Neutrophil (primary cell): ENCODE measurements around the gene PRTFDC1.
"Not testable (repeated sequence)": the region's sequence is repeated elsewhere in the genome, so short reads cannot be mapped to it uniquely, and the experiment has no call there.

Experiments used
- H3K27ac ChIP-seq: fragments of 200-600 bp; sonication (generic); 2 replicates; pipeline ENCODE4 v1.5.1; 2016; ENCODE audit warnings: mild to moderate bottlenecking, moderate library complexity
- H3K27me3 ChIP-seq: fragments of 200-600 bp; sonication (generic); 2 replicates; pipeline ENCODE4 v1.6.0; 2016; ENCODE audit warnings: mild to moderate bottlenecking
- H3K36me3 ChIP-seq: fragments of 200-600 bp; sonication (generic); 2 replicates; pipeline ENCODE4 v1.5.1; 2017
- H3K4me1 ChIP-seq, 2 experiments: fragments of 200-600 bp in 1 of 2; sonication (generic) in 1 of 2; 1 replicate in 1 of 2; 2 replicates in 1 of 2; pipeline versions ENCODE4 v1.5.1 to v1.6.1; 2013 to 2016; ENCODE audit warnings: low read depth in 1 of 2, low read length in 1 of 2, mild to moderate bottlenecking in 1 of 2, moderate library complexity in 1 of 2; ENCODE audit not compliant: control insufficient read depth in 1 of 2, insufficient read depth in 1 of 2
- H3K4me3 ChIP-seq, 2 experiments: fragments of 200-600 bp in 1 of 2; sonication (generic) in 1 of 2; 1 replicate in 1 of 2; 2 replicates in 1 of 2; pipeline ENCODE4 v1.5.1; 2013 to 2016; ENCODE audit warnings: low read depth in 1 of 2, low read length in 1 of 2, mild to moderate bottlenecking in 1 of 2, moderate library complexity in 1 of 2
- H3K9me3 ChIP-seq: fragments of 200-600 bp; sonication (generic); 2 replicates; pipeline ENCODE4 v1.5.1; 2016
- TF ChIP-seq, protein P1 (sequence below): fragments of 200-600 bp; sonication (generic); IDR thresholded peaks from 2 replicates; pipeline ENCODE4 v1.5.1; 2016; ENCODE audit warnings: antibody characterized with exemption

The PRTFDC1 gene

DNA sequence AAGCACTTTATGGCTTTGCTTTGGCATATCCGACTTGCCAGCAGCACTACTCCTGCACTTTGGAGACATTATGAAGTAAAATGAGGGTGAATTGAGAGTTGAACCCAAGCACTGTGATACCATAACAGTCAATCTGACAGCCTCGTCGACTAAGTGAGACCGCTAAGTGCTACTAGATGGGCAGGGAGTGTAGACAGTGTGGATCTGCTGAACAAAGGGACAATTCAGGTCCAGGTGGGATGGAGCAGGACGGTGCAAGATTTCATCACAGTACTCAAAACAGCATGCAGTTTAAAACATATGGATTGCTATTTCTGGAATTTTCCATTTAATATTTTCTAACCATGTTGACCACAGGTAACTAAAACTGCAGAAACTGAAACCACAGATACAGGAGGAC lies 20.8 kb upstream of the PRTFDC1 start:
- TF ChIP-seq, protein P1, sequence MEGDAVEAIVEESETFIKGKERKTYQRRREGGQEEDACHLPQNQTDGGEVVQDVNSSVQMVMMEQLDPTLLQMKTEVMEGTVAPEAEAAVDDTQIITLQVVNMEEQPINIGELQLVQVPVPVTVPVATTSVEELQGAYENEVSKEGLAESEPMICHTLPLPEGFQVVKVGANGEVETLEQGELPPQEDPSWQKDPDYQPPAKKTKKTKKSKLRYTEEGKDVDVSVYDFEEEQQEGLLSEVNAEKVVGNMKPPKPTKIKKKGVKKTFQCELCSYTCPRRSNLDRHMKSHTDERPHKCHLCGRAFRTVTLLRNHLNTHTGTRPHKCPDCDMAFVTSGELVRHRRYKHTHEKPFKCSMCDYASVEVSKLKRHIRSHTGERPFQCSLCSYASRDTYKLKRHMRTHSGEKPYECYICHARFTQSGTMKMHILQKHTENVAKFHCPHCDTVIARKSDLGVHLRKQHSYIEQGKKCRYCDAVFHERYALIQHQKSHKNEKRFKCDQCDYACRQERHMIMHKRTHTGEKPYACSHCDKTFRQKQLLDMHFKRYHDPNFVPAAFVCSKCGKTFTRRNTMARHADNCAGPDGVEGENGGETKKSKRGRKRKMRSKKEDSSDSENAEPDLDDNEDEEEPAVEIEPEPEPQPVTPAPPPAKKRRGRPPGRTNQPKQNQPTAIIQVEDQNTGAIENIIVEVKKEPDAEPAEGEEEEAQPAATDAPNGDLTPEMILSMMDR: no peak
- no peak overlapping the region for H3K27ac ChIP-seq
- no peaks in the 10 kb centered on the region for H3K27me3 ChIP-seq
- H3K36me3 ChIP-seq: no peaks in the 10 kb centered on the region
- no peaks in the 10 kb centered on the region for H3K4me1 ChIP-seq
- no peaks in the 10 kb centered on the region for H3K9me3 ChIP-seq
- H3K4me3 ChIP-seq: no peak overlapping the region

DNA sequence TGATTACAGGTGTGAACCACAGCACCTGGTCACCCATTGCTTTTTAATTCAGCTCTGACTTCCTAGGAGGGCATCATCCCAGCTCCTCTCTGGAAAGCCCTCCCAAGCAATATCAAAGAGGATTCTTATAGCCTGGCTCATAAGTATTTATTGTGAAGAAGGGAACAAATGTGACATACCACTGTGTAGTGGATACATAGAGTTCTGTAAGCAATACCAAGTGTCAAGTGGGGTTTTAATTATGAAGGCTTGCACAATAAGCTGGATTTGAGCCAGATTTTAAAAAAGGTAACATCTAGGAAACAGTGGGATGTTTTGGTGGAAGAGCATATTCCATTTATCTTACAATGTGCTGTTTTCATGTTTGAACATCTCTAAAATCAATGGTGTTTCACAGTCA lies 19.0 kb upstream of the PRTFDC1 start:
- Histone ChIP-seq H3K27me3 (no peaks in the 10 kb centered on the region), H3K4me3 (no peak overlapping the region), H3K36me3 (no peaks in the 10 kb centered on the region), H3K27ac (no peak overlapping the region), H3K4me1 (no peaks in the 10 kb centered on the region), H3K9me3 (no peaks in the 10 kb centered on the region)
- TF ChIP-seq, protein P1: no peak

DNA sequence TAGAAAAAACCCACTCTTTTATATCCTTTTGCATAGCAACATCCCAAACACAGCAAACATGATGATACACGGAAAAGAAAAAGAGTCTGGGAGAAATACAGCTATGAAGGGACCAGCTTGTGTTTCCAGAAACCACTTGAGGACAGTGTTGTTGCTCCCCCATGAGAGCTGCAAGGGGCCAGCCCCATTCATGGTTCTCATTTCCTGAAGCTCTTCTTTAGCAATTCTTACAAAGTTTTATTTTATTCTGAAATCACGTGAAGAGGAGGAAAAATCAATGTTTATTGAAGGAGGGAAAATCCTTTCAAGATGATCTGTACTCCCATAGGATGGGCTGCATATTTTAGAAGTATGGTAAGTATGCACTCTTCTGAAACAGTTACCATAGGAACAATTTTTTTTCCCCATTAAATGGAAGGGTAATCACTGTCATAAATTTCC lies 17.5 kb upstream of the PRTFDC1 start:
- no peaks in the 10 kb centered on the region for H3K9me3 ChIP-seq
- H3K4me1 ChIP-seq: no peaks in the 10 kb centered on the region
- H3K27ac ChIP-seq: no peak overlapping the region
- no peaks in the 10 kb centered on the region for H3K36me3 ChIP-seq
- TF ChIP-seq, protein P1: no peak
- no peak overlapping the region for H3K4me3 ChIP-seq
- H3K27me3 ChIP-seq: no peaks in the 10 kb centered on the region

DNA sequence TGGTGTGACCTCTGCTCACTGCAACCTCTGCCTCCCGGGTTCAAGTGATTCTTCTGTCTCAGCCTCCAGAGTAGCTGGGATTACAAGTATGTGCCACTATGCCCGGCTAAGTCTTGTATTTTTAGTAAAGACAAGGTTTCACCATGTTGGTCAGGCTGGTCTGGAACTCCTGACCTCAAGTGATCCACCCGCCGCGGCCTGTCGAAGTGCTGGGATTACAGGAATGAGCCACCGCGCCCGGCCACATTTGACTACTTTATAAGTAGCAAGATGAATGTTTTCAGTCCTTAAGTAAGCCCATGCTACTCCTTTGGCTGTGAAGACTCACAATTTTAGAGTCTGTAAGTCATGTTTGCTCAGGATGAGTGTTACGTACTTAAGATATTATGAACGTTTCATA lies 16.5 kb upstream of the PRTFDC1 start:
- not testable (repeated sequence) for H3K27me3 ChIP-seq, H3K4me3 ChIP-seq, H3K9me3 ChIP-seq, H3K36me3 ChIP-seq, H3K27ac ChIP-seq, H3K4me1 ChIP-seq

DNA sequence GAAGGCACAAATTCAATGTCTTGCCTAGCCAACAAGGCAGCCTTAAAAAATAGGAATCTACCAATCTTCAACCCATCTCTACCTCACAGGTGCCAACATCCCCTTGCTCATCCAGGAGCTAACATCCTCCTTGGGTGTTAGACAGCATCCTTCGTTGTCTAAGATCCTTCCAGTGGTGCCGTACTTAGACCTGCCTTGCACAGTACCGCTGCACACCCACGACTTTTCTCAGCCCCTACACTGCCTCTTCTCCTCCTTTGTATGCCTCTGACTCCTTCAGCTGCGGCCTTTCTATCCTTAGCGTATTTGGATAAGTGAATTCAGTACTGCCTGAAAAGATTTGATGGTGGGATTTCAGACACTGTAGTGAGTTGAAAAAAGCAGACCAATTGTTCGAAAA lies 15.9 kb upstream of the PRTFDC1 start:
- no peak overlapping the region for H3K27ac ChIP-seq
- H3K4me3 ChIP-seq: no peak overlapping the region
- no peaks in the 10 kb centered on the region for H3K9me3 ChIP-seq
- H3K36me3 ChIP-seq: no peaks in the 10 kb centered on the region
- TF ChIP-seq, protein P1: no peak
- H3K27me3 ChIP-seq: no peaks in the 10 kb centered on the region
- no peaks in the 10 kb centered on the region for H3K4me1 ChIP-seq

DNA sequence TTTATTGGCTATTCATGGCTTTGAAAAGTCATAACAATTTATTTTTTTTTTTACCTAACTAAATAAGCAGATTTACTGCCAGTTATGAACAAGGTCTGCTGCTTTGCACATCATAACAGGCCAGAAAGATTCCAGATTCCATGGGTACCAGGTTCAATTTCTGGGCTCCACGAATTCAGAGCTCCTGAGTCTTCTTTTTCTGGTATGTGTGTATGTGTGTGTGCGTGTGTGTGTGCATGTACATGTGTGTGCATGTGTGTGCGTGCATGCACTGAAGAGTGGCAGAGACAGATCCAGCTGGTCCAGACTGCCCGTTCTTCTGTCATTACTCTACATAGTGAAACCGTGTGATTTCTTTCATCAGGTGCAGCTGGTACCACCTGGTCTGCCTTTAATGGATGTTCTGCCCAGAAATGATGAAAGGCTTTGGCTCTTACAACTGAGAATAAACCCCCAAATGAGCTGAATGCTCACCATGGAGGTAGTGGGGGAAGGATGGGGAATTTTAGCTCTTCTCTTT lies 14.6 kb upstream of the PRTFDC1 start:
- Histone ChIP-seq H3K27ac (no peak overlapping the region), H3K36me3 (no peaks in the 10 kb centered on the region), H3K9me3 (no peaks in the 10 kb centered on the region), H3K4me3 (no peak overlapping the region), H3K4me1 (no peaks in the 10 kb centered on the region), H3K27me3 (no peaks in the 10 kb centered on the region)
- TF ChIP-seq, protein P1: no peak
